Panc1 (cell line): ENCODE data around the gene AP1G2. TPM values are rescaled to one million over a fixed set of nuclear protein-coding genes. Genes with fewer than 3 reads are reported as not detected.

Source experiments
- ATAC-seq: fragments of 200-7000 bp; cut with Tn5 transposase; 2 replicates; pipeline ENCODE4 v1.9.1; 2020; ENCODE audit warnings: mild to moderate bottlenecking, moderate library complexity
- BruUV-seq: library from RNA; stranded (reverse); fragments of 400-500 nt; replicated peaks from 2 replicates; lab custom pipeline; 2021; lab: Mats Ljungman, UMichigan
- CTCF ChIA-PET: fragments of 300-600 bp; sonication (Branson Sonifier 250); formaldehyde crosslinking; loops from one replicate; lab custom pipeline; 2022; ENCODE audit warnings: antibody characterized with exemption; lab: Charles Lee
- POLR2A ChIA-PET: fragments of 300-600 bp; sonication (Branson Sonifier 250); formaldehyde crosslinking; loops from one replicate; lab custom pipeline; 2022; ENCODE audit warnings: antibody characterized with exemption; lab: Charles Lee
- DNase-seq: peaks from one replicate; pipeline ENCODE4 v3.0.0-alpha.2; 2010; ENCODE audit warnings: low read depth, low spot score
- H3K27ac ChIP-seq: 2 replicates; pipeline ENCODE4 v1.5.1; 2011; ENCODE audit warnings: mild to moderate bottlenecking, low read length, inconsistent platforms
- H3K27me3 ChIP-seq: fragments of 200-500 bp; sonication (Bioruptor generic); 2 replicates; pipeline ENCODE4 v1.6.0; 2014; ENCODE audit warnings: low read length, inconsistent platforms; ENCODE audit not compliant: control insufficient read depth, insufficient read depth
- H3K36me3 ChIP-seq: fragments of 200-500 bp; sonication (Bioruptor generic); 2 replicates; pipeline ENCODE4 v1.5.1; 2014; ENCODE audit warnings: inconsistent platforms, mild to moderate bottlenecking, low read length, moderate library complexity; ENCODE audit not compliant: control insufficient read depth, insufficient read depth
- H3K4me1 ChIP-seq: 2 replicates; pipeline ENCODE4 v1.5.1; 2011; ENCODE audit warnings: inconsistent platforms, mild to moderate bottlenecking, low read length, moderate library complexity; ENCODE audit not compliant: control insufficient read depth, insufficient read depth
- H3K4me3 ChIP-seq, 2 experiments: 2 replicates each; pipeline ENCODE4 v1.5.1; 2011 to 2012; ENCODE audit warnings: low read depth in 2 of 2, low read length in 2 of 2, mild to moderate bottlenecking in 2 of 2, inconsistent platforms in 1 of 2, moderate library complexity in 1 of 2
- H3K9me3 ChIP-seq: fragments of 200-500 bp; sonication (Bioruptor generic); 2 replicates; pipeline ENCODE4 v1.5.1; 2014; ENCODE audit warnings: low read depth, mild to moderate bottlenecking, inconsistent platforms, low read length, moderate library complexity; ENCODE audit not compliant: control insufficient read depth, insufficient read depth
- CTCF ChIP-seq: fragments of 450-650 bp; IDR thresholded peaks from 2 replicates; pipeline ENCODE4 v1.5.1; 2017; ENCODE audit warnings: mild to moderate bottlenecking
- POLR2AphosphoS5 ChIP-seq: IDR thresholded peaks from 2 replicates; pipeline ENCODE4 v1.6.1; 2012; ENCODE audit warnings: mild to moderate bottlenecking, low read depth, low read length, moderate library complexity
- REST ChIP-seq, 2 experiments: IDR thresholded peaks; 2 replicates each; pipeline ENCODE4 v1.6.1; 2011 to 2012; ENCODE audit warnings: low read depth in 2 of 2, control low read depth in 1 of 2, low read length in 1 of 2, mild to moderate bottlenecking in 1 of 2, moderate library complexity in 1 of 2; ENCODE audit not compliant: insufficient read depth in 1 of 2
- SIN3A ChIP-seq: IDR thresholded peaks from 2 replicates; pipeline ENCODE4 v1.6.1; 2012; ENCODE audit warnings: low read depth, mild to moderate bottlenecking, low read length, moderate library complexity, borderline replicate concordance; ENCODE audit not compliant: insufficient read depth
- TCF7L2 ChIP-seq: IDR thresholded peaks from 2 replicates; pipeline ENCODE4 v1.6.1; 2011; ENCODE audit warnings: mild to moderate bottlenecking, low read depth, low read length, inconsistent platforms
- in situ Hi-C: cut with HindIII; loops from 2 replicates; pipeline ENCODE4 v1.10.0; 2016; ENCODE audit warnings: low sequenced_read_pairs, low pct_unique_long_range_greater_than_20kb
- intact Hi-C: fragments of 100-400 bp; cut with micrococcal nuclease; formaldehyde crosslinking; loops from one replicate; pipeline ENCODE4 v1.10.0; 2022; ENCODE audit not compliant: unreplicated experiment
- total RNA-seq: library from RNA; stranded (reverse); gene quantifications from one replicate; pipeline ENCODE4 v1.2.1, GENCODE V29; 2021; ENCODE audit not compliant: unreplicated experiment

AP1G2 gene
- total RNA-seq, 1 experiment from 2014 or later: 61.6 TPM

GRCh38 chr14:23604148-23604547 is 36.6 kb upstream of the AP1G2 start:
- peaks cover 3% of the 10 kb centered on the region; the same call in 1 of the 2 replicates for H3K27me3 ChIP-seq
- intact Hi-C loops: no loop called here
- POLR2A ChIA-PET: no interaction called here
- no peak for ATAC-seq
- no peaks in the 10 kb centered on the region for H3K36me3 ChIP-seq
- no peaks in the 10 kb centered on the region for H3K9me3 ChIP-seq
- no peaks in the 10 kb centered on the region for H3K4me1 ChIP-seq
- TF ChIP-seq REST (IDR thresholded peaks at IDR 0.05; ENCODE audit: insufficient read depth in 1 of 2, low read depth in 2 of 2, low read length in 1 of 2) (no peak), POLR2AphosphoS5 (no peak), CTCF (no peak), TCF7L2 (no peak), SIN3A (no peak)
- in situ Hi-C loops: no loop called here
- H3K27ac ChIP-seq: no peak overlapping the region
- CTCF ChIA-PET: no interaction called here
- BruUV-seq: no TSS peak
- H3K4me3 ChIP-seq: no peak overlapping the region
- no peak for DNase-seq

- no peak overlapping the region for H3K4me3 ChIP-seq
- H3K9me3 ChIP-seq: no peaks in the 10 kb centered on the region
- no peak for ATAC-seq
- in situ Hi-C loops (no loop called here), intact Hi-C loops (no loop called here)
- H3K27ac ChIP-seq: no peak overlapping the region
- no TSS peak for BruUV-seq
- ChIA-PET POLR2A (no interaction called here), CTCF (no interaction called here)
- DNase-seq: no peak
- H3K27me3 ChIP-seq: peaks cover 3% of the 10 kb centered on the region; the same call in 1 of the 2 replicates
- no peaks in the 10 kb centered on the region for H3K36me3 ChIP-seq
- no peak for TF ChIP-seq SIN3A
- no peak for TF ChIP-seq POLR2AphosphoS5
- no peak for TF ChIP-seq CTCF
- no peak for TF ChIP-seq TCF7L2
- no peak for TF ChIP-seq REST (IDR thresholded peaks at IDR 0.05; ENCODE audit: insufficient read depth in 1 of 2, low read depth in 2 of 2, low read length in 1 of 2)
- no peaks in the 10 kb centered on the region for H3K4me1 ChIP-seq
Measured at GRCh38 chr14:23603103-23603502, 35.5 kb upstream of the AP1G2 start.
